PC-9 (cell line): Measurements from ENCODE around the gene CCDC78.

Source experiments
- CTCF ChIP-seq: fragments of 200-600 bp; sonication (generic); conservative IDR thresholded peaks from 2 replicates; pipeline ENCODE4 v1.6.1; 2017; ENCODE audit warnings: mixed run types, antibody characterized with exemption, mild to moderate bottlenecking, moderate library complexity
- EZH2 ChIP-seq: fragments of 200-600 bp; sonication (generic); IDR thresholded peaks from 2 replicates; pipeline ENCODE4 v1.8.0; 2017; ENCODE audit warnings: antibody characterized with exemption, low read depth

DNA sequence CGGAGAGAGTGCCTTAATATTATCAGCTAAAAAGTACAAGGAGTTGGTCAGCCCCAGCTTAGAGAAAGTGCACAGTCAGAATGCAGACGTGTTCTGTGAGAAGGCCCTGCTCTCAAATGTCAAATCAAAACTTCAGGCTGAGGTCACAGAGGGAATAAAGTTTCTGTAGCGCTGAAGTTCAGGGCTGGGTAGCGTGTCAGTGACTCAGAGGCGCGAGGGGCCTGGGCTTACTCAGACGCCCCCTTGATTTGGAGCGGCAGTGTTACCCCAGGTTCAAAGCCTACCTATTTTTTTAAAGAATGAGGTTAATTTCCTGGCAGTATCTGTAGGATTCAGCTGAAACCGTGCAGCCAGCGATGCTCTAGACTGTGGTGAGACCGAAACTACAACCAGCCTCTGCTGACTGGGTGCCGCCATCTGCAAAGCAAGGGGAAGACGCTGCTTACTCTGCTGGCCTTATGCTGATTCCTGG is 9.8 kb upstream of the CCDC78 start:
- no peak for TF ChIP-seq CTCF
- TF ChIP-seq EZH2, result no peak
